ENCODE measurements around the gene HSP90AA1.
A peak's percentile ranks its signal among the peaks of the same experiment; 100 is the strongest.

The HSP90AA1 gene

GRCh38 chr14:102063808-102064429 lies 22.9 kb downstream of the HSP90AA1 start:
- no peak for DNase-seq

DNA sequence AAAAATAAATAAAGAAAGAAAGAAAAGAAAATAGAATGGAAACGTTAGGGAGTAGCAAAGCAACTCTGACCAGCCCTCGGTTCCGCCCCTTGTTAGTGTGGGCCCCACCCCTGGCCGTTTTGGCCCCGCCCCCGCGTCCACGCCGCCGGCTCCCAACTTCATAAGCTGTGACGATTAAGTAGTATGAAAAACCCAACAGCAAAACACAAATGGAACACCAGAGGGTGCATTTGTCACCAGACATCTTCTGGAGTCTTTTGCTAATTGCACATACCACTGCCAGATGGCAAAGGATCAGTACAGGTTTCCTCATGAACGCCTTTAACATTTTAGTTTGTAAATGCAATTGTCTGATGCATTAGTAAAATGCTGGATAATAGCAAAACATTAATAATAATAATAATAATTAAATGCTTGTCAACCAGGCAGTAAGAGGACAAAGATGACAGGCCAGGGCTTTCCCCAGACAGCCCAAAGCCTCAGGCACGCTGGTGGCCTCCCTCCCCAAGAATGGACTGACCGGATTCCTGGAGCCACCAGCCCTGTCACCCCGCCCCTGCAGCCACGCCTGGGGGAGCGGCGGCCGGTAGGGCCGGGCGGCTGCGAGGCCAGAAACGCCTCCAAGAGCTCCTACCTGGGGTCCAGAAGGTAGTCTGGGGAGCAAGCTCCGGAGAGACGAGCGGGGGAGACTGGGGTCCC lies 23.6 kb downstream of the HSP90AA1 start:
- peak; percentile 84 for DNase-seq

GRCh38 chr14:102058961-102059360 lies 27.9 kb downstream of the HSP90AA1 start:
- no peak for DNase-seq

DNA sequence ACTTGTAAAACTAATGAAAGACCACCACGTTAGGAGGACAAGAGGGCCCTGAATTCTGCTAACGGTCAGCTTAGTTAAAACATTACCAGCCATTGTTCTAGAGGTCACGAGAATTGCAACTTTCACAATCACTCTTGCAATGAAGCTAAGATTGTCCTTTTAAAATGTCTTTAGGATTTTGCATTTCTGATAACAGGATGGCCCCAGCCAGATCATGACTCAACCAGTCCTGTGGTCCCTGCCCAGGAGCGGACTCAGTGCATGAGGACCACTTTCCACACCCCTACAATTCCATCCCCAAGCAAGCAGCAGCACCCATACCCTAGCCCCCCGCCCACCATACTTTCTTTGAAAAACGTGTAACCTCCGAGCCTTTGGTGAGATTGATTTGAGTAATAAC lies 28.7 kb downstream of the HSP90AA1 start:
- DNase-seq = no peak

GRCh38 chr14:102057480-102058114 lies 29.2 kb downstream of the HSP90AA1 start:
- no peak for DNase-seq

- no peak for DNase-seq
These were observed 30.0 kb downstream of the HSP90AA1 start for GRCh38 chr14:102056694-102057442.

DNA sequence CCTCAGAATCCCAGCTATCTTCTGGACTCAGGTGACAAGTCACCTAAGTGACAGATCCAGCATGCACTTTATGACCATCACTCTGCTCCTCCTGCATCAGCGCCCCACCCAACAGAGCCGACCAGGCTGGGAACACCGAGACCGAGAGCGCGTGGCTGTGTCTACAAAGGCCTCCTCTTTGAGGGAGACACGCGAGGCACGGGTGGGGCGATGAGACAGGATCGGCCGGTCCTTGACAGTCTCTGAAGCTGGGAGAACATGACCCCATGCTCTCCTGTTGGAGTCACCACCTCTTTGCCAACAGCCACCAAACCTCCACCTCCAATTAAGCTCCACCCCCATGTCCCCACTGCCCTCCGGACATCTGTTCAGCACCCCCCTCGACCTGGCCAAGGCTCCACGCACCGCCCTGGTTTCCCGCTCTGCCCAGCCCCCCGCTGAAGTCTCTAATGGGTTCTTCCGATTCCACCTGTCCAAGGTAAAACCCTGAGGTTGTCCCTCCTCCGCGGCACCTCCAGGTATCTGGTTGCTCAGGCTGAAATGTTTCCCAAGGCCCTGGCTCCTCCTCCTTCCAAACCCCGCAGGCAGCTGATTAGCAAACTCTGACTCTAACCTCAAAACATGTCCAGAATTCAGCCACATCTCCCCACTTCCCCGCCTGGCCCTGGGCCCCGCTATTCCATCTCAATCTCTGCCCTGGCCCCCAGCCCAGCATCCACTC lies 31.5 kb downstream of the HSP90AA1 start:
- DNase-seq = no peak

DNA sequence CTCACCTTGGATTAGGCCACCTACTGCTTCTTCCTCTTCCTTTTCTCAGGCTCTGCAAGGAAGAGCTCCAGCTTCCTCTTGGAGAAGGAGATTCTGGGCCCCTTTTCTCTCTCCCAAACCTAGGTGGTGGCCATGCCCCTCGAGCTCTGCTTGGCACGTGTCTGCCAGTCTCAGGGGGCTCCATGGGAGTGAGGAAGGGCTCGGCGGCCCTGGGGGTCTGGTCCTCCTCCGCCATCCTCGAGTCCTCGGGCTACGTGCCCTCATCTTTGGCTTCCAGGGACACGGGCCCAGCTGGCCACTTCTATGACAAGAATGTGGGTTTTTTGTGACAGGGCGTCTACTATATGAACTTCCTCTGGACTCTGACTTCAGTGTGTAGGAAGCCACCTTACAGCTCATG lies 34.3 kb downstream of the HSP90AA1 start:
- DNase-seq = no peak

- peak; percentile 78 for DNase-seq
These were observed 36.2 kb downstream of the HSP90AA1 start for GRCh38 chr14:102050625-102051024.

- DNase-seq = no peak
These were observed 36.8 kb downstream of the HSP90AA1 start for GRCh38 chr14:102050026-102050405.

DNA sequence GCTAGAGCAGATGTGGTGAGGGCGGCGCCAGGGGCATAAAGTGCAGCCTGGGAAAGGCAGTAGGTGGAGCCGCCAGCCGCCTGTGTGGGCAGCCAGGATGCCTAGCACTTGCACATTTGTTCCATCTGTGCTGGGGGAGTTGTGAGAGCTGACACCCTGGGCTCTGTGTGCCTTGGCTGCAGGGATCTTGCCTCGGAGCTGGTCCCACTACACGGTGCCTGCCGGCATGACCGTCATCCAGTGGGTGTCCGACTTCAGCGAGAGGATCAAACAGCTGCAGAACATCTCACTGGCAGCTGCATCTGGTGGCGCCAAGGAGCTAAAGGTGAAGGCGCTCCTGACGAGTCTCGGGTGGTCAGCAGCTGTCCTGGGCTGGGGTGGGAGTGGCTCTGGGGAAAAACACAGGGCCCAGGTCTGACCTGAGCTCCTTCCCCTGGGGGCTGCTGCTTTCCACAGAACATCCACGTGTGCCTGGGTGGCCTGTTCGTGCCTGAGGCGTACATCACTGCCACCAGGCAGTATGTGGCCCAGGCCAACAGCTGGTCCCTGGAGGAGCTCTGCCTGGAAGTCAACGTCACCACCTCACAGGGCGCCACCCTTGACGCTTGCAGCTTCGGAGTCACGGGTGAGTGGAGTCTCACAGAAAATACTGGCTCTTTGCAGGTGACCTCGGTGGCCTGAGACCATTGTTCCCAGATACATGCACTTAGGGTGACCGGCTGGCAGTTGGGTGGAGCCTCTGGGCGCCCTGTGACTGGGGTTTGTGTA lies 37.4 kb downstream of the HSP90AA1 start:
- DNase-seq = no peak

- DNase-seq = no peak
These were observed 38.9 kb downstream of the HSP90AA1 start for GRCh38 chr14:102047808-102048540.

- peak; percentile 90 for DNase-seq
These were observed 40.2 kb downstream of the HSP90AA1 start for GRCh38 chr14:102046337-102047278.

DNA sequence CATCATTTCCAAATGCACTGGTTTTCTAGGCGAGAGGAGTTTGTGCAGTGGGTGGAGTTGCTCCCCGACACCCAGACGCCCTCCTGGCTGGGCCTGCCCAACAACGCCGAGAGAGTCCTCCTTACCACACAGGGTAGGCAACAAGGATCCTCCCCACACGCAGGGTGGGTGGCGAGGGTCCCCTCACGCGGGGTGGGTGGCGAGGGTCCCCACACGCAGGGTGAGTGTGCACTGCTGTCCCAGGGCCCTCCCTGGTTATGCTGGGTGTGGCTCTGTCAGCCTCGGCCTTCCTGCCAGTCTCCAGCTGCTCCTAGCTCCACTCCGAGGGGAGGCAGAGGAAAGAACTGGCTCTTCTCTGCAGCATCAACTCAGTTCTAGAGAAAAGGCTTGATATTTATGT lies 42.3 kb downstream of the HSP90AA1 start:
- no peak for DNase-seq

- no peak for DNase-seq
These were observed 43.4 kb downstream of the HSP90AA1 start for GRCh38 chr14:102043251-102044025.

GRCh38 chr14:102042699-102043098 lies 44.1 kb downstream of the HSP90AA1 start:
- no peak for DNase-seq

DNA sequence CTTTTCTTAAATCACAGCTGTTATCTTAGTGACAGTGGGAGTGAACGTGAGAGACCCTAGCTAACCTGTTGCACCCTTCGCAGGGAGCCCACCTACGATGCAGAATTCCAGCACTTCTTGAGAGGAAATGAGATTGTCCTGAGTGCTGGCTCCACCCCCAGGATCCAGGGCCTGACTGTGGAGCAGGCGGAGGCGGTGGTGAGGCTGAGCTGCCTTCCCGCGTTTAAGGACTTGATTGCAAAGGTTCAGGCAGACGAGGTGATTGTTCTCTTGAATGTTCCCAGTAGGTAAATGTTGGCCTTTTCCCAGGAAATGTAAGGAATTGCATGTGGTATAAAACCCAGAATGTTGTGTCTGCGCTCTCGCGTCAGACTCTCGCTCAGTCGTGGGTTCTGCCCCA lies 46.7 kb downstream of the HSP90AA1 start:
- DNase-seq = no peak

- no peak for DNase-seq
These were observed 47.7 kb downstream of the HSP90AA1 start for GRCh38 chr14:102039157-102039556.

DNA sequence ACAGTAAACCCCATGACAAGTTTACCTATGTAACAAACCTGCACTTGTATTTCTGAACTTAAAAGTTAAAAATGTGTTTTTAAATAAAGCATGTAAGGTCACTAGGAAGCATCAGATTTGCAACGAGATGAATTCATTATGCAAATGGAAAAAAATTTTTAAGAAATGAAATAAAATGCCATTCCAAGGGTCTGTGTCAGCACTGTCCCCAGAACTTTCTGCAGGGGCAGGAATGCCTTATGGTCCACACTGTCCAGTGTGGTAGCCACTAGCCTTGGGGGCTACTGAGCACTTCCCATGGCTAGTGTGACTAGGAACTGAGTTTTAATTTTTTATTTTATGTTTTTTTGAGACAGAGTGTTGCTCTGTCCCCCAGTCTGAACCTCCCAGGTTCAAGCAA lies 49.2 kb downstream of the HSP90AA1 start:
- no peak for DNase-seq
